Renal pelvis (tissue), 4 donors: ENCODE results near the gene M6PR. TPM values are rescaled to one million over a fixed set of nuclear protein-coding genes. Genes with fewer than 3 reads are reported as not detected.
"Not testable (repeated sequence)": the region's sequence is repeated elsewhere in the genome, so short reads cannot be mapped to it uniquely, and the experiment has no call there.

Experiments used
- DNase-seq: peaks from one replicate; pipeline ENCODE4 v3.0.0-alpha.2; 2013
- polyA plus RNA-seq, 3 donors: library from polyadenylated mRNA; unstranded; fragments of 120-200 nt; gene quantifications; one replicate each; pipeline ENCODE4 v1.2.1, GENCODE V29; 2013; ENCODE audit not compliant: insufficient read length in 3 of 3

The M6PR gene
- polyA plus RNA-seq, 3 donors: 204 to 212 (median 208) TPM

DNA sequence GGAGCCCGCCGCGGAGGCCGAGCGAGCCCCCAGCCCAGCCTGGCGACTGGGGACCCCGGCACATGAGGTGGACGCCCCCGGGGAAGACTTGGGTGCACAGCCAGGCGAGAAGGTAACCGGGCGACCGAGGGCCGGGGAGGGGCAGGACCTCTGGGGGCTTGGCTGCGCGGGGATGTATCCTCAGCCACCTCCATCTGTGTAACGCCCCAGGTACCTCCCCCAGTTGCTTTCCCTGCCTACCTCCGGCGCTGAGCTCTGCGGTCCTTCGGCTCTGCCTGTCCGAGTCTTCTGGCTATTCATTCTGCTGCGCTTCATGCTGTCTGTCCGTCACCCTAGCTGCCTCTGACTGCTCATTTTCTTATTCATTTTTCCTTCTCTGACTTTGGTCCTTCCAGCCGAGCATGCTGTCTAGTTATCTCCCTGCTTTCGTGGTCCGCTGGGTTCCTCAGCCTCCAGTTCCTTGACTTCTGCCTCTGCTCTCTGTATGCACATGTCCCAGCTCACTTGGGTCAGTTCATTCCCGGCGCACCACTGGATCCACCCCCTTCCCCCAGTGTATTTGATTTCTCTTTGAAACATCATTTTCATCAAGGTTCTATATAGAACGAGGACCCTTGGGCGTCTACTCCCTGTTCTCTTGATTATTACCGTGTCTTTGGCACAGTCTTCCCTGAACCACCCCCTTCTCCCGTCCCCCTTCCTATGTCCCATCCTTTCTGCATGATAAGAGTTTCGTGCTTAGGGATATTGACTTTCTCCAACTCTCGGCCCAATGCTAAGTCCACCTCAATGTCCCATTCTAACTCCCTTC is 34.5 kb downstream of the M6PR start:
- peak; percentile 60 for DNase-seq

DNA sequence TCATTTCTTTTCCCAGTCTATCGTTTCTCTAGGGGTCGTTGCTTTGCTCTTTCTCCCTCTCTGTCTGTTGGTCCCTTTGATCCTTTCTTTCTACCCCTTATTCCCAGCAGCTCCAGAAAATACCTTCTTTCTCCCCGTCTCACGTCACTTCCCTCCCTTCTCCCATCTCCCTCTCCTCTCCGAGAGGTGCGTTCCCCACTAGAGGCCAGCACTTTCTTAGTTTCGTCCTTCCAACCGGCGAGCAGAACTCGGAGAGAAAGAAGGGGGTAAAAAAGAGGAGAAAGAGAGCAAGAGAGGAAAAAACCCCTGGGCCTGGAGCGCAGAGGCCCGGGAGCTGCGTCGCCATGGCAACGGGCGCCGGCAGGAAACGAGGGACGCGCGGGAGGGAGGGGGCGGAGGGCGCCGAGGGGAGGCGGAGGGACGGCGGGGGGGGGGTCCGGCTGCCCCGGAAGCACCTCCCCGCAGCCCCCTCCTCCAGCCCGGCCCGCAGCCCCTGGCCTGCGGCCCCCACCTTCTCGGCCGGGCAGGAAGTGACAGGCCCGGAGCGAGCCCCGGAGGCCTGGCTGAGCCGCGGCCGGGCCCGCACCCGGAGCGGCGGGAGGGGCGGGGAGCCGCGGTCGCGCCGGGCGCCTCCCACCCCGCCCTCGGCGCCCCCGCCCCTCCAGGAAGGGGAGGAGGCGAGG is 35.3 kb downstream of the M6PR start, which contains the start of gene PHC1:
TSS of gene PHC1 (plus strand) at position 477 of the 683 bp plus-strand sequence. CDS start 3,169 bp downstream, outside the sequence.
- peak; percentile 86 for DNase-seq

DNA sequence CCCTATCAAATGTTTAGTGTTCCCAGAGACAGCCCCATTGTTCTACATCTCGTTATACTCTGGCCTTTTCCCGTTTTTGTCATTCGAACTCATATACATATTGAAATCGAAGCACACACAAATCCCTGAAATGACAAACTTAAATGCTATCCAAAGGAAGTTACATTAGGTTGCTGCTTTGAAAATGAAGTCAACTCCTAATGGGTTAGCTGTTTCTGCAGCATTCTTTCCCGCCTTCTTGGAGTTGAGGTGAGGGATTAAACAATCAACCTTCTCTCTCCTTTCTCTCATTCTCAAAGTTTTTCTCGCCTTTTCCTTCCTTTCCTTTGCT is 35.8 kb downstream of the M6PR start:
- DNase-seq: no peak

DNA sequence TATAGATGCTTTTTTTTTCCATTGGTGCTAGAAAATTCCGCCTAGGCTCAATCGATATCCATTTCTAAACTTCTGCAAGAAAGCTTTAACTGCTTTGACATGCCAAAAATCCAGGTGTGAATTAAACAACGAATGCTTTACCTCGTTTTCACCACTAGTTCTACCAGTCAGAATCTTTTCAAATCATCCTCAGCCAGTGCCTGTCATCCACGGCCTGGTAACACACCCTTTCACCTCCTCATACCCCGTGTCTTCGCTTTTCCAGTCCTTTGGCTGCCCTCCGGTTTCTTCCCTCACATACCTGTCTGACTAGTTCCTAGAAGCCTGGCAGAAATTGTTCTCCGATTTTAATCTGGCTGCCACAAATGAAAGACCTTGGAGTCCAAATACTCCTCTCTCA is 36.5 kb downstream of the M6PR start:
- DNase-seq: no peak

DNA sequence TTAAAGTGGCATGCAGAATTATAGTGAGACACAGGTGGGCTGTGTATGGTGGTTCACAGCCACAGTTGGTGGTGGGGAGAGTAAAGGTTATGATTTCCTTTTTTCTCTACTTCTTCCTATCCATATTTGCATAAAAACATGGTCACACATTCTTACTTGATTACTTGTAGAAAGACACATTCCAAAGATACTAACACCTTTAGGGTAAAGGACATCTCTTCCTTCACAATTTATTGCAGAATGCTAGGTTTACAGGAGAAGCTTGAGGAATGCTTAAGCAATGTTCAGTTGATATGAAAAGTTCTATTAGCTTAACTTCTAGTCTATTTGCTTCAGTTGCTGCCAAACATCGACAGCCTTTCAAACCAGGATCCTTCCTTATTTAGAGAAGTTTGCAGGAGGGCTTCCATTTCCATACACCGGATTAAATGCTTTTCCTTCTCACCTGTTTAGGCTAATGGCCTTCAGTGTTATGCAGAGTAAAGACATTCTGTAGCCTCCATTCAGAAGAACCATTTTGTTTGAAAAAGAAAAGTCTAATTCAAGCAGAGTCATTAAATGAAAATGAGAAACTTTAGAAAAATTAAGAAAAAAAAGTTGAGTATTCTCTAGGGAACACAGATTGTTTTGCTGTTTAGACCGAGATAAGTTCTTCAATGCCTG is 37.7 kb downstream of the M6PR start:
- no peak for DNase-seq

DNA sequence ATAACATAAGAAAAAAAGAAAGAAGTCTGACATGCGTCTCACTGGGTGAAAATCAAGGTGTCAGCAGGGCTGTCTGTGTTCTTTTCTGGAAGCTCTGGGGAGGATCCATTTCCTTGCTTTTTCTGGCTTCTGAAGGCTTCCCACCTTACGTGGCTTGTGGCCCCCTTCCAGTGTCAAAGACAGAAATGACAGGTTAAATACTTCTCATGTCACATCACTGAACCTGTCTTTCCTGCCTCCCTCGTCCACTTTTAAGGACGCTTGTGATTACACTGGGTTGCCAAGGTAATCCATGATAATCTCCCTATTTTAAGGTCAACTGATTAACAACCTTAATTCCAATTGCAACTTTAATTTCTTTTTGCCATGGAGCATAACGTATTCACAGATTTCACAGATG is 39.7 kb downstream of the M6PR start:
- DNase-seq: no peak

DNA sequence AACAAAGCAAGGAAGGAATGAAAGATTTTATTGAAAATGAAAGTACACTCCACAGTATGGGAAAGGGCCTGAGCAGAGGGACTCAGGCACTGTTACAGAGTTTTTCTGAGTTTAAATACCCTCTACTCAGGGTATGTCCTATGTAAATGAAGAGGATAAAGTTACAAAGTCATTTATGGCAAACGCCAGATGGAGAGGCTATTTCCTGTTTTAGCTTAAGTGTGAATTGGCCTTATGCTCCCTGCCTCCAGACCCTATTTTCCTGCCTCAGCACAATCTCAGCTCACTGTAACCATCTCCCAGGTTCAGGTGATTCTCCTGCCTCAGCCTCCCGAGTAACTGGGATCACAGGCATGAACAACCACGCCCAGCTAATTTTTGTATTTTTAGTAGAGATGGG is 41.9 kb downstream of the M6PR start:
- DNase-seq: no peak

DNA sequence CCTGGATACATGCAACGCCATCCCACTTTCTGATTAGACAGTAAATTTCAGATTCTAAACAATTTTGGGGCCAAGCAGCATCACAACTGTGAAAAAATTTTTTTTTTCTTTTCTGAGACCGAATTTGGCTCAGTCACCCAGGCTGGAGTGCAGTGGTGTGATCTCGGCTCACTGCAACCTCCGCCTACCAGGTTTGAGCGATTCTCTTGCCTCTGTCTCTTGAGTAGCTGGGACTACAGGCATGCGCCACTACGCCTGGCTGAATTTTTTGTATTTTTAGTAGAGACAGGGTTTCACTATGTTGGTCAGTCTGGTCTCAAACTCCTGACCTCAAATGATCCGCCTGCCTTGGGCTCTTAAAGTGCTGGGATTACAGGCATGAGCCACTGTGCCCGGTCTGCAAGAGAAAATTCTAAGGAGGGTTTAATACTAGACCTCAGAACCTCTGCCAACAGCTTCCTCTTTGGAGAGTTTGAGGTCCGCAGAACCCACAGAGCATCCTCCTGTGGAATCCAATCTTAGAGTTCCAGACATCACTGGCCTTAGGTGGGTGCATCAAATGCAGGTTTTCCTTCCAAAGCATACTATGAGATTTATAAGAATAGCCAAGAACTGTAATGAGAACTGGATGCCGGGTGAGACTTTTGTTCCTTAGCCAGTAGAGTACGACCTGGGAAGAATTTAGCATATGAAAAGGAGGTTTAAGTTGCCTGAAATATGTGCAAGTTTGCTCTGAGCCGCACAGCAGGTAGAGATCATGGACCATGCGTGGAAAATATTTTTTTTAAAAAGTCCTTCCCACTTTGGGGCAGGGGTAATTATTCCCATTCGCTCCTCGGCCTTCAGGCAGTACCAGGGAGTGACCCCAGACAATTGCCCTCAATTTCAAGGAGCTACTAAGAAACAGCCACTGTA is 42.9 kb downstream of the M6PR start:
- DNase-seq: no peak

DNA sequence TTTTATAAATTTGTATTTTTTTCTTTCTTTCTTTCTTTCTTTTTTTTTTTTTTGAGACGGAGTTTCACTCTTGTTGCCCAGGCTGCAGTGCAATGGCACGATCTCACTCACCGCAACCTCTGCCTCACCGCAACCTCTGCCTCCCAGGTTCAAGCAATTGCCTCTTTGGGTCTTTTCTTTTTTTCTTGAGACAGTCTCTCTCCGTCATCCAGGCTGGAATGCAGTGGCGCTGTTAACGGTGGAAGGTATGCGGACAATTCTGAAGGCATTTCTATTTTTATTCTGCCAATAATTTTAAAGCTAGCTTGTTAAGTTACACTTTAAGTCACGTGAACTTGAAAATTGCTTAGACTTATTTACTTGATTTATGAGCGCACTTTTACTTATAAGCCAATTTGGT is 43.9 kb downstream of the M6PR start:
- DNase-seq: no peak

DNA sequence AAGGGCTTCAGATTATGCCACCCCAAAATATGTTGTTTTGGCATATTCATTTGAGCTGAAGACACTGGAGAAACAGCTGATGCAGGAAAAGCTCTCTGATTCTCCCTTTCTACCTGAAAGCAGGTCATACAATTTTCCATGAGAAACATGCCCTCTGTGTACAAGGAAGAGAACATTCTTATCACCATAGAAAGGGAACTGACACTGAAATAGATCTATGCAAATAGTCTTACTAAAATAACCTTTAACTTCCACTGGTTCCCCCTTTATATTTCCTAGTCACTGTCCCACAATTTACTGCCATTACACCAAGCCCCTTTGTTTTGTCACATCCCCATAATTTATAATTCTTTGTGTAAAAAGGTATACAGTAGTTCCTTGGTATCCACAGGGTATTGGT is 44.8 kb downstream of the M6PR start:
- no peak for DNase-seq

DNA sequence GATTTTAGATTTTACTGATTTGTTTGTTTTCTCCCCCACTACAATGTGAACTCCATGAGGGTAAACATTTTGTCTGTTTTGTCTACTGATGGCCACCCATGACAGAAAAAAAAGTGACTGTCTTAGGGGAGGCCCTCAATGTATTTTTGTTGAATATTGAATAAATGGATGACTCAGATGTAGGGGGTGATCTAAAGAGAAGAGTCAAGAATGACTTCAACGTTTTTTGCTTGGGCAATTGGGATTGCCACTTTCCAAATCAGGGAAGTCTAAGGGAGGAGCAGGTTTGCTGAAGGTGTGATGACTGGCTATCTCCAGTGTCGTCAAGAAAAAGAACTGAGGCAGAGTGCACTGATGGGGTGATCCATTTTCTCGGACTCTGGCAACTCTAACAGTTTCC is 45.8 kb downstream of the M6PR start:
- DNase-seq: no peak

DNA sequence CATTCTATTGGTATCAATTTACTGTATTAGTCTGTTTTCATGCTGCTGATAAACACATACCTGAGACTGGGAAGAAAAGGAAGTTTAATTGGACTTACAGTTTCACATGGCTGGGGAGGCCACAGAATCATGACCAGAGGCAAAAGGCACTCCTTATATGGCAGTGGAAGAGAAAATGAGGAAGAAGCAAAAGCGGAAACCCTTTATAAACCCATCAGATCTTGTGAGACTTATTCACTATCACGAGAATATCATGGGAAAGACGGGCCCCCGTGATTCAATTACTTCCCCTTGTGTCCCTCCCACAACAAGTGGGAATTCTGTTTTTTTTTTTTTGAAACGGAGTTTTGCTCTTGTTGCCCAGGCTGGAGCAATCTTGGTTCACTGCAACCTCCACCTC is 46.7 kb downstream of the M6PR start:
- not testable (repeated sequence) for DNase-seq

DNA sequence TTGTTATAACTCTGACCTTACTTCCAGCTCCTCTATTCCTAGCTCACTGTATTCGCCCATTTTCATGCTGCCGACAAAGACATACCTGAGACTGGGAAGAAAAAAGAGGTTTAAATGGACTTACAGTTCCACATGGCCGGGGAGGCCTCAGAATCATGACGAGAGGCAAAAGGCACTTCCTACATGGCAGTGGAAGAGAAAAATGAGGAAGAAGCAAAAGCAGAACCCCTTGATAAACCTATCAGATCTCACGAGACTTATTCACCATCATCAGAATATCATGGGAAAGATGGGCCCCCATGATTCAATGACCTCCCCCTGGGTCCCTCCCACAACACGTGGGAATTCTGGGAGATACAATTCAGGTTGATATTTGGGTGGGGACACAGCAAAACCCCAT is 49.6 kb downstream of the M6PR start:
- DNase-seq: no peak

DNA sequence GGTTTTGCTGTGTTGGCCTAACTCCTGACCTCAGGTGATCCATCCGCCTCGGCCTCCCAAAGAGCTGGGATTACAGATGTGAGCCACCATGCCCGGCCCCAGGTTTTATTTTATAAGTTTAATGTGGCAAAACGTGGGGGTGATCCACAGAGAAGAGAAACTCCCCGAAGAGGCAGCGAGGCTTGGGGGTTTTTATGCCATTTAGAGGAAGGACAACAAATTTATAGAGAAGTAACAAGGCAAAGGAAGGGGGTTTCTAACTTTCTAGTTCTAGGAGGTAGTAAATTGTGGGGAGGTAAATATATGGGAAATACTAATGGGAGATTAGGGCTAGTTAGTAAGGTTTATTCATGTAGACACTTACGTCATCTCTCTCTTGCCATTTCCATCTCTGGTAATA is 52.4 kb downstream of the M6PR start:
- no peak for DNase-seq

DNA sequence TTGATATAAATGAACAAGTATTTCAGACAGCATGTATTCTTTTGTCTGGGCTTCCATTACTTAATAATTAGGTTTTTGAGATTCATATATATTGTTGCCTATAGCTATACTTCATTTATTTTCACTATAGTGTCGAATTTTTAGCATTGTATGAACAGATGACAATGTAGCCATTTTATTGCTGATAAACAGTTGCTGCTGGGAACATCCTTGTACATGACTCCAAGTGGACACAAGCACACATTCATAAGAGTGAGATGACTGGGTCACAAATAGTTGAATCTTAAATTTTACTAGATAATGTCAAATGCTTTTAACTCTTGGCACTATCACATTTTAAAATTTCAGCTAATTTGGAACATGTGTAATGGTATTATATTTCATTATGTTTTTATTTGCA is 54.5 kb downstream of the M6PR start:
- no peak for DNase-seq

DNA sequence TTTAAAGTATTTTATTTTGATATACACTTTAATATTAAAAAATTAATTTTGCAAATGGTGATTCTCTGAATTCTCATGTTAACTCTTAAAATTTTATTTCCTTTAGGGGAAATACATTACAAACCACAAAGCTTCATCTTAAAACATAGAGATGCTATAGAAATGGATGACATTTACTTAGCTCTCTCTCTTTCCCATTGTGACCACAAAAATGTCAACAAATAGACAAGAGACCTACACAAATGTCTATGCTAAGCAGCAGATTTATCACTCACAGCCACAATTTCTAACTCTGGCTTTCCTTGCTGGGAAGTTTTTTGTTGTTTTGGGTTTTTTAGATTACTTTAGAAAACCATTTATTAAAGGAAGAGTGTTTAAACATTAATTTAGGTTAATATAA is 55.1 kb downstream of the M6PR start:
- no peak for DNase-seq

DNA sequence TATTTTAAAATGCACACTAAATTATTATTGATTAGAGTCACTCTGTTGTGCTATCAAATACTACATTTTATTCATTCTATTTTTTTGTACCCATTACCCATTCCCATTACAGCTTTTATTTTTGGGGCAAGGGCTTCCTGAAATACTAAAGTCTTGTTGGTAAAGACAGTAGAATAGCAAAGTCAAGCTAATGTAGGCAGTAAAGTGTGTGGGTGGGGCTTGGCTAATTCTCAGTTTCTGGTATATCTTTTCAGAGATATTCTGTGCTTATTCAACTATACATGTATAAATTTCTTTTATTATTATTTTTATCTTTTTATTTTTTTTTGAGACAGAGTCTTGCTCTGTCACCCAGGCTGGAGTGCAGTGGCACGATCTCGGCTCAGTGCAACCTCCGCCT is 57.5 kb downstream of the M6PR start:
- DNase-seq: no peak

Other genes starting within 250 kb of the M6PR start
- gene A2ML1, start 127.0 kb downstream of the M6PR start, polyA plus RNA-seq: under 1 TPM; 0.20 to 0.86 (median 0.71) TPM
- gene PHC1, start 35.1 kb downstream of the M6PR start, polyA plus RNA-seq: 10 to 100 TPM; 67.8 to 95.9 (median 94.2) TPM
- gene KLRG1, start 39.9 kb upstream of the M6PR start, polyA plus RNA-seq: 1 to 10 TPM; 1.8 to 2.2 (median 1.9) TPM
- 100 to 1,000 TPM; 164 to 222 (median 194) TPM for gene A2M, start 166.3 kb upstream of the M6PR start, polyA plus RNA-seq